HG03558 (cell line): ENCODE results near the gene SLCO2B1.
"Not testable (repeated sequence)": the region's sequence is repeated elsewhere in the genome, so short reads cannot be mapped to it uniquely, and the experiment has no call there.

Experiments
- ATAC-seq: cut with Tn5 transposase; IDR thresholded peaks from one replicate; pipeline ENCODE4 v1.9.1; 2021; ENCODE audit warnings: moderate number of reproducible peaks; ENCODE audit not compliant: unreplicated experiment; ENCODE audit errors: extremely low read depth

The SLCO2B1 gene

GRCh38 chr11:75150879-75151278, at the start of gene SLCO2B1:
TSS of gene SLCO2B1 (plus strand) at chr11:75151107. CDS start at chr11:75151382, 275 bp downstream.
- no peak for ATAC-seq

DNA sequence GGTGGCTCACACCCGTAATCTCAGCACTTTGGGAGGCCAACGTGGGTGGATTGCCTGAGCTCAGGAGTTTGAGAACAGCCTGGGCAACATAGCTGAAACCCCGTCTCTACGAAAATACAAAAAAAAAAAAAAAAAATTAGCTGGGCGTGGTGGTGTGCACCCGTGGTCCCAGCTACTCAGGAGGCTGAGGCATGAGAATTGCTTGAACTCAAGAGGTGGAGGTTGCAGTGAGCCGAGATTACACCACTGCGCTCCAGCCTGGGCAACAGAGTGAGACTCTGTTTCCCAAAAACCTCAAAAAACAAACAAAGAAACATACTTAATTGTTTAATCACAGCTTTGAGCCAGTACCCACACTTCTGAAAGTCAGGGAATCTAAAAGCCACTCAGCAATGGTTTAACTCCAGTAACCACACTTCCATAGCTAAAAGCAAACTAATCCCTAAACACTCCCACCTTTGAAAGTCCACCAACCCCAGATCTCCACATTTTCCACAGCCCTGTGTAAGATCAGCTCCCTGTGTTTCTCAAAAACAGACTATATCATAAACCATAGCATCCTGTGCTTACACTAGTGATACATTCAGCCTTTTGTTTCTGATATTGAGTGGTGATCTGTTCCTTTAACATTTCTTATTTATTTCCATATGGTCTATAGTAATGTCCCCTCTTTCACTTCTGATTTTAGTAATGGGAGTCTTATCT, 49.3 kb upstream of the SLCO2B1 start:
- no peak for ATAC-seq

GRCh38 chr11:75103380-75104026, 47.4 kb upstream of the SLCO2B1 start:
- no peak for ATAC-seq

GRCh38 chr11:75105462-75105925, 45.4 kb upstream of the SLCO2B1 start:
- no peak for ATAC-seq

- ATAC-seq: not testable (repeated sequence)
These were observed 44.8 kb upstream of the SLCO2B1 start for GRCh38 chr11:75105967-75106681.

GRCh38 chr11:75107187-75107586, 43.7 kb upstream of the SLCO2B1 start:
- no peak for ATAC-seq

- ATAC-seq: no peak
These were observed 38.7 kb upstream of the SLCO2B1 start for GRCh38 chr11:75112200-75112599.

GRCh38 chr11:75113030-75113429, 37.9 kb upstream of the SLCO2B1 start:
- ATAC-seq: no peak

DNA sequence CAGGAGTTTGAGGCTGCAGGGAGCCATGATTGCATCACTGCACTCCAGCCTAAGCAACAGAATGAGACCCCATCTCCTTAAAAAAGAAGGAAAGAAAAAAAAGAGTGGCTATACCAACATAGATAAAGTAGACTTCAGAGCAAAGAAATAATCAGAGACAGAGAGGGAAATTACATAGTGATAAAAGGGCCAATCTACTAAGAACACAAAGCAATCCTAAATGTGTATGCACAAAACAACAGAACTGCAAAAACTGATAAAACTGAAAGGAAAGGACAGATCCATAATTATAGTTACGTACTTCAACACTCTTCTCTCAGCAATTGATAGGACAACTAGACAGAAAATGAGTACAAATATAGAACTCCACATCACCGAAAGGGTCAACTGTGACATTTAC, 36.4 kb upstream of the SLCO2B1 start:
- no peak for ATAC-seq

GRCh38 chr11:75118577-75118976, 32.3 kb upstream of the SLCO2B1 start:
- ATAC-seq: no peak

DNA sequence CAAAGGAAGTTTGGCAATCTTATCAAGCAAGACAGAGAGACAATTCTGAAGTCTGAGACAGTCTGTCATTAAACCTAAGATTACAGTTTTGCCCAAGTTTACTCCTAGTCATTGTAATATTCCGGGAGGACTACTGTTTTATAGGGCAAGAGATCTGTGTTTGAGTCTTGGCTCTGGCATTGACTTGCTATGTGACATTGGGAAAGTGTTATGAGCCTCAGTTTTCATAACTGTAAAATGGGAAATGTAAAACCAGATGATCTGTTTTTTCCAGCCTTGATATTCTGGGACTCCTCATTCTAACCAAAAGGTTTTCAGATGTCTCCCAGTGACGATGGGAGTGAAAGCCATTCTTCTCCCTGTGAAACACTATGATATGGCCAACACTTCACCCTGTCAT, 24.3 kb upstream of the SLCO2B1 start:
- no peak for ATAC-seq

- ATAC-seq: no peak
These were observed 18.8 kb upstream of the SLCO2B1 start for GRCh38 chr11:75132080-75132479.

DNA sequence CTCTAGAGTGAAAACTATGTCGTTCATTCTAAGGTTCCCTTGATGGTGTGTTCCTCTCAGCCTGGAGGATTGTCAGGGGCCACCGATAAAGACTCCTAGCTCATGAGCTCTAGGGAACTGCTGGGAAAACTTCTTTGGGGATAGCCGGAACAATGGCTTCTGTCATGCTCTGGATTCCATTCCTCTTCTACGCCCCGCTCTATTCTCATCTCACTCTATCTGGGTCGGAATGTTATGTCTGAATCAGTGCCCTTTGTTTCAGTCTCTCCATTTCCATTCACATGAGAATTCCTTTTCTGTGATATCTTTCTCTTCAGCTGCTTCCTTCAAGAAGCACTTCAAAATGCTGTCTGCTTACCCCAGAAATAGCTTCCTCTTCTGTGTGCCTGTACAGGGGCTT, 16.9 kb upstream of the SLCO2B1 start:
- no peak for ATAC-seq

GRCh38 chr11:75135021-75135650, 15.8 kb upstream of the SLCO2B1 start:
- ATAC-seq: no peak

- no peak for ATAC-seq
These were observed 15.3 kb upstream of the SLCO2B1 start for GRCh38 chr11:75135651-75136050.

DNA sequence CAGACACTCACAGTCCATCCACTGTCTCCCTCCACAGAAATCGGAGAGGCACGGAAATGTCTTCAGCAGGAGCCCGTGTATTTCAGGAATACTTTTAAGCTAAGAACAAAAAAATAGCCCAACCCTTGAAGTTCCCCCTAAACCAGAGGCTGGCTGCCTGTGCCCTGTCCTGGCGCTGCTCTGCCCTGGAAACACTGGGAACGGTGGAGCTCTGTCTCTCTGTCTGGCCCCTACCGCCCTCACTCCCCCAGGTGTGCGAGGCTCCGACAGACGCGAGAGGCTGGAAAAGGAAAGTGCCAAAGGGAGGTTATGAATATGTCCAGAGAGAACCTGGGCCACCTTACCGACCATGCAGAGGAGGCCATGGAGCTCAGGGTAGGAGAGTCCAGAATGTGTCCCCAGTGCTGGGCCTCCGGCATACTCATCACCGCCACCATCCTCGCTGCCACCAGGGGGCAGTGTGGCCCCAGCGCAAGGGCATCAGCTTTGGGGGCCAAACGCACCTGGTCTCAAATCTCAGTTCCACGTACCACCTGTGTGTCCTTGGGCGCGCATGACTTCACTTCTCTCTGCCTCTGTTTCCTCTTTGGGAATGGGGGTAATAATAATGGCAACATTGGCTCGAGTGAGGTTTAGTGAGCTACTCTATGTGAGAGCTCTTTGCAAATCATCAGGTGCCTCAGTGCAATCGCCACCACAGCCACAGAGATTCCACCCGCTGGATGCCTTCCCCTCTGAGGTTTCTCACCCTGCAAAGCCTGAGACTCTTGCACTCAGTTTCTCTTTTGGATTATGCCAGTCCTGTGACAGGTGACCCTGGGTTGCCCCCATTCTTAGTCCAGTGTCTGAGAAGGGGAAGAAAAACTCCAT, 10.4 kb upstream of the SLCO2B1 start:
- ATAC-seq: no peak

DNA sequence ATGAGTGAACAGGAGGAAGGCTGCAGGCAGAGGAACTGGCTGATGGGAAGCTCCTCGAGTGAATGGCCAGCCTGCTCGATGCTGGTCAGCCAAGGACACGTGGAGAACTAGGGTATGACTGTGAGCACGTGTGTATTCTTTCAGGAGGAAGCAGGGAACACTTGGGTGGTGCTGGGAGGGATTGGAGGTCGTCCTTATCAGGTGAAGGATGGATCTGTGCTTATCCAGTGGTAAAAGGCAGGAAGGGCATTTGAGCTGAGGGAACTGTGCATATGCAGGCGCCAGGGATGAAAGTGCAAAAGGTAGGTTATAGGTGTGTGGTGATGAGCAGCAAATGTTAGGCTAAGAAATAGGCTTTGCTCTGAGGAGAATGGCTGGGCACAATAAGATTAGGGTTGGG, 9.7 kb upstream of the SLCO2B1 start:
- ATAC-seq: no peak

- ATAC-seq: peak; percentile 61
These were observed 8.0 kb upstream of the SLCO2B1 start for GRCh38 chr11:75142714-75143419.

GRCh38 chr11:75143420-75143731, 7.5 kb upstream of the SLCO2B1 start:
- ATAC-seq: no peak

GRCh38 chr11:75144716-75145014, 6.2 kb upstream of the SLCO2B1 start:
- no peak for ATAC-seq
